GM23338 (cell line): Measurements from ENCODE around the gene CFAP251. TPM values are rescaled to one million over a fixed set of nuclear protein-coding genes. Genes with fewer than 3 reads are reported as not detected.

Experiments used
- ETS1 ChIP-seq: IDR thresholded peaks from 2 replicates; pipeline ENCODE4 v1.6.1; 2016; ENCODE audit warnings: antibody characterized with exemption
- EZH2 ChIP-seq: fragments of 200-600 bp; sonication (generic); IDR thresholded peaks from one replicate; pipeline ENCODE4 v1.8.0; 2017; ENCODE audit warnings: antibody characterized with exemption, mild to moderate bottlenecking, low read depth; ENCODE audit not compliant: unreplicated experiment
- REST ChIP-seq: IDR thresholded peaks from one replicate; pipeline ENCODE4 v1.6.1; 2018; ENCODE audit warnings: antibody characterized with exemption; ENCODE audit not compliant: unreplicated experiment
- ZNF462 ChIP-seq: fragments of 250-450 bp; sonication (Bioruptor Pico); IDR thresholded peaks from 2 replicates; pipeline ENCODE4 v1.5.0; 2020; ENCODE audit warnings: mild to moderate bottlenecking, moderate library complexity
- polyA plus RNA-seq: library from polyadenylated mRNA; unstranded; fragments of >200 nt; fragmentation: Nextera tagmentation; extraction: Ambion mirVana; gene quantifications from 2 replicates; pipeline ENCODE4 v1.2.1, GENCODE V29; 2016
- total RNA-seq: library from RNA; depleted of rRNA; stranded (reverse); fragments of >200 nt; shearing (Covaris generic); gene quantifications from 2 replicates; pipeline ENCODE4 v1.2.3, GENCODE V29; 2014

Gene CFAP251
- total and polyA plus RNA-seq, 2 experiments from 2014 or later: 1.4 to 2.5 TPM

DNA sequence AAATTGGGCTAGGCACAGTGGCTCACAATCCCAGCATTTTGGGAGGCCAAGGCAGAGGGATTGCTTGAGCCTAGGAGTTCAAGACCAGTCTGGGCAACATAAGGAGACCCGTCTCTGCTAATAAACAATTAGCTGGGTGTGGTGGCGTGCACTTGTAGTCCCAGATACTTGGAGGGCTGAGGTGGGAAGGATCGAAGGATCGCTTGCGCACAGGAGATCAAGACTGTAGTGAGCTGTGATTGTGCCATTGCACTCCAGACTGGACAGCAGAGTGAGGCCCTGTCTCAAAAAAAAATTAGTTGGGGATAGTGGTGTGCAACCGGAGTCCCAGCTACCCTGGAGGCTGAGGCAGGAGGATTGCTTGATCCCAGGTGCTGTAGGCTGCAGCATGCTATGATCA, 64.6 kb downstream of the CFAP251 start (continued):
- TF ChIP-seq ZNF462 (CRISPR knock-in tag) (no peak), ETS1 (no peak), REST (no peak), EZH2 (no peak)
